T47D (cell line): ENCODE results near the gene CDH13.

Experiments
- DNase-seq, 2 experiments: peaks; one replicate each; pipeline versions ENCODE4 v3.0.0 to v3.0.0-alpha.2; 2011 to 2012; ENCODE audit warnings: low read depth in 1 of 2, low spot score in 1 of 2
- JUND ChIP-seq: IDR thresholded peaks from 2 replicates; pipeline ENCODE4 v1.6.1; 2012; ENCODE audit warnings: low read depth
- in situ Hi-C: cut with HindIII; loops from 2 replicates; pipeline ENCODE4 v1.10.0; 2016; ENCODE audit warnings: low sequenced_read_pairs, low pct_unique_long_range_greater_than_20kb

The CDH13 gene

DNA sequence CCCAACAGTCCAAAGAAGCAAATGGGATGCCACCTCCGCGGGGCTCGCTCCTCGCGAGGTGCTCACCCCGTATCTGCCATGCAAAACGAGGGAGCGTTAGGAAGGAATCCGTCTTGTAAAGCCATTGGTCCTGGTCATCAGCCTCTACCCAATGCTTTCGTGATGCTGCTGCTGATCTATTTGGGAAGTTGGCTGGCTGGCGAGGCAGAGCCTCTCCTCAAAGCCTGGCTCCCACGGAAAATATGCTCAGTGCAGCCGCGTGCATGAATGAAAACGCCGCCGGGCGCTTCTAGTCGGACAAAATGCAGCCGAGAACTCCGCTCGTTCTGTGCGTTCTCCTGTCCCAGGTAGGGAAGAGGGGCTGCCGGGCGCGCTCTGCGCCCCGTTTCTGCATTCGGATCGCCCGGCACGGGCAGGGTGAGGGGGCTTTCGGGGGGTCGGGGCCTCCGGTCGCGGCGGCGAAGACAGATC, at the start of gene CDH13:
Gene CDH13 (plus strand): TSS at position 179 of the 471 bp plus-strand sequence.
- DNase-seq, result peak; percentile 19 to 33
- TF ChIP-seq JUND, result no peak
- in situ Hi-C loops, result no loop called here

DNA sequence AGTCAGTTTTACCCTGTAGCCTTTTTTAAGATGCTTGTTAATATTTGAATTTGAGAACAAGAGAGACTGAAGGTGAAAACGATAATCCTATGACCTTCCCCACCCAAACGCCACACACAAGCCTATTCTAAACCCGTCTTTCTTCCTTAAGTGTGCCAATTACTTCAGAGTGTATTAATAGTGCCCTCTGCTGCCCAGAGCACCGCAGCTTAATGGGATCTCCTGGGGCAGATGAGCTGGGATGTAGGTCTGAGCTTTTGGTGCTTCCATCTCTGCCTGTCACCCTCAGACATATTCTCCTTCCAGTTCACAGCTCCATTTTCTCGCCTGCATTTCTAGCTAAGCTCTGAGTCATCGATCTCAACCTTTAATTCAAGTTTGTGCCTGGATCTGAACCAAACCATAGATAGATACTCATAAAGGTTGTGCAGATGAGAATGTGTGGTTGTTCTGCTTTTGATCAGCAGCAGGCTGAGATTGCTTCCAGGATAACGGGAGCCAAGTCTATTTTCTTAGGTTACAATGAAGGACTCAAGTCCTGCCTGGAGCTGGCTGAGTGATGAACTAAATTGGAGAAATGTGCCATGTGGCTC, 46.4 kb upstream of the CDH13 start:
- TF ChIP-seq JUND, result no peak
- peak; percentile 51 to 71 for DNase-seq
- in situ Hi-C loops, result no loop called here

DNA sequence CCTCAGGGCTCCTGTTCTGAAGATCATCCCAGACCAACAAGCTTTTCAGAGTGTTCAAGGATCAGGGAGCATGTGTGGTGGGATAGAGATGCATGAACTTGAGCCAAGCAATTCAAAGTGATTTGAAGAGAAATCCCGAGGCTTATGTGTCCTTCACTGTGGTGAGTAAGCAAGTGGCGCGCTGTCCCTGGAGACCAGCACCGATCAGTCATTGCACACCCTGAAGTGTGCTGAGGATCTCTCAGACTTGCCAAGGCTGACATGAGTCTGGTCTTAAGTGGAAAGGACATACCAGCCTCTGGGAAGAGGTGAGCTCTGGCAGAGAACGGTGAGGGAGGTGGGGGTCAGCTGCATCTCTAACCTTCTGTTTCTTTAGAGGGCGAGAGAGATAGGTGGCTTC, 43.8 kb upstream of the CDH13 start:
- no peak for DNase-seq
- in situ Hi-C loops, result no loop called here
- no peak for TF ChIP-seq JUND

DNA sequence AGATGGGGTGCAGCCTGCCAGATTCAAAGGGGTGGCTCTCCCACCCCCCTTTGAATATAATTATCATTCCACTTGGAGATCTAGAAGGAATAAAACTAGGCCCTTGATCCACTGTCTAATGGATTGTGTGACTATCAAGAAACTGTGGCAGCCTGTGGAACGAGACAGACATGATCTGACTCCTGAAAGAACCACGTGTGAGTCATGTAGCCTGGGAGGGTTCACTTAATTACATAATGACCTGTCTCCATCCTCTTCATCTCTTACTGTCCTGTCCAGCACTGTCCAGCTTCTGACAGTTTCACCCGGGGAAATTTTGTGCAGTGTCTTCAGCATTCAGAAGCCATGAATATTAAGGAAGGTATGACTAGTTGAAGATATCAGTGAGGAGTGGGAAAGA, 43.3 kb upstream of the CDH13 start:
- no peak for DNase-seq
- no peak for TF ChIP-seq JUND
- in situ Hi-C loops, result no loop called here

DNA sequence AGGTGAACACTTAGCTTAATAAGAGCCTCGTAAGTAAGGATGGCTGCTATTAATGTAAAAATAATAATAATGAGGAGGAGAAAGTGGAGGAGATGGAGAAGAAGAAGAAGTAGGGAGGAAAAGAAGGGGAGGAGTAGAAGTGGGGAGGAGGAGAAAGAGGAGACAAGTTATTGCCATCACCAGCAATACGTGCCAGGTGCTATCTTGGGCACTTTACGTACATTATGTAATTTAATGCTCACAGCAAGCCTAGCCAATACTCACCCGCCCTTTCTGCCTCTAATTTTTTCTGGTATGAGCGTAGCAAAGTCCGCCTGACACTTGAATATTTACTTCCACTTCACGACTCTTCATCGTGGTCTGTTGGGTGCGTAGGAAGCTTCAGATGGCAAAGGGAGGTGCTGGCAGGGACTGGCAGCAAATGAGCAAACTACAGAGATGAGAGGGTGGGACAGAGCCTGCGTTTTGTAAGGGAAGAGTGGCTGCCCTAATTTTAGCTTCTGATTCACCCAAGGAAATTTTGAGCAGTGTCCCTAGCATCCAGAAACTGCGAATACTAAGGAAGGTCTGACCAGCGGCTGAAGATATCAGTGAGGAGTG, 42.1 kb upstream of the CDH13 start:
- no peak for TF ChIP-seq JUND
- in situ Hi-C loops, result no loop called here
- no peak for DNase-seq

DNA sequence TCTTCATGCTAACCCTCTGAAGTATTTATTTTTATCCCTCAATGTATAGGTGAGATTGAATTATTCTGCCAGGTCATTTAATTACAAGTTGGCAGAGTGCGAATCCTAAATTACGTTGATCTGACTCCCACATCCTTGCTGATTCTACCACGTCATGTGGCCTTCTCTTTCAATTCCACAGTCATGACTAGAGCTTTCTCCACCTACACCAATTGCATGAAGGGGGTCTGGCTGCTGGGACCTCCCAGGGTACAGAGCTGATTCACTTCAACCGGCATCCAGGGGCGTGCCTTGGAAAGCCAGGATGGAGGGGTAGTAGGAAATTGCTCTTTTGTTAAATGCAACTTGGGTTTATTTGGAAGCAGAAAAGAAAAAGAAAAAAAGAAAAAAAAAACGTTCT, 41.1 kb upstream of the CDH13 start:
- no peak for TF ChIP-seq JUND
- in situ Hi-C loops, result no loop called here
- DNase-seq, result no peak

DNA sequence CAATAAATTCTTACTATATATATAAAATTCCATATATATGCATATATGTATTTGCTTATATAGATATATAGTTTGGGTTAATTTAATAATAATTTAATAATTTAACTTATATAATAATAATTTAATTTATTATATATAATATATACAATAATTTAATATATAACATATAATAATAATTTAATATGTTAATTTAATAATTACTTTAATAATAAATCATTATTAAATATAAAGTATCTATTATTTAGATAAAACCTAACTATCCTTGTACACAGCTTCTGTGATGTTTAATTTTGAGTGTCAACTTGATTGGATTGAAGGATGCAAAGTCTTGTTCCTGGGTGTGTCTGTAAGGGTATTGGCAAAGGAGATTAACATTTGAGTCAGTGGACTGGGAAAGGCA, 40.6 kb upstream of the CDH13 start:
- in situ Hi-C loops, result no loop called here
- TF ChIP-seq JUND, result no peak
- no peak for DNase-seq

DNA sequence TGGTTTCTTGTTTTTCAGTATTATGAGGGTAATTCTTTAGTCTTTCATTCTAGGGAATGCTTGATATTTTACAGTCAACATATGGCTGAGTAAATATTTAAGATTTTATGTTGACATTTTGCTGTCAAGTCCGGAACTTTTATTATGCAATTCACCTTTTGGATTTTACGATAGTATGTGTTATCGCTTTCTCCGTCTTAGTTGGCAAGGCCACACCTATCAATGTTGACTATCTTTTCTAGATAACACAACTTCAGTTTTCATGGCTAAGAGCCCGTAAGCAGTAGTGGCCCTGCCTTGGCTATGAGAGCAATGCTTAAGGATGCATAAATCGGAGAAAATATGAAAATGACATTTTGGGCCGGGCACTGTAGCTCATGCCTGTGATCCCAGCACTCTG, 39.5 kb upstream of the CDH13 start:
- in situ Hi-C loops, result no loop called here
- no peak for DNase-seq
- no peak for TF ChIP-seq JUND

DNA sequence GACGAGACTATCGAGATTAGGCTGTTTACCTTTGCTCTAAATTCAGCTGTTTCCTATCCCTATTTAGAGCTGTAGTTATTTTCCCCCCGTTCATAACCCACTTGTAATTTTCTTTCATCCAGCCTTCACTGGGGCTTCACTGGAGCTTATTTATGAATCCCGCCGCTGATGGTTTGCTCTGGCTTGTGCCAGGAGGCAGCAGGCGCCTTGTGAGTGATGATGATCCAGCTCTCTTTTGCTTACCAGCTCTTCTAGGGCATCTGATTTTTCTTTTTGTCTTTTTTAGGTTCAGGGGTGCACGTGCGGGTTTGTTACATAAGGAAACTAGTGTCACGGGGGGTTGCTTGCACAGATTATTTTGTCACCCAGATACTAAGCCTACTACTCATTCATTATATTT, 37.4 kb upstream of the CDH13 start:
- in situ Hi-C loops, result no loop called here
- no peak for TF ChIP-seq JUND
- no peak for DNase-seq

DNA sequence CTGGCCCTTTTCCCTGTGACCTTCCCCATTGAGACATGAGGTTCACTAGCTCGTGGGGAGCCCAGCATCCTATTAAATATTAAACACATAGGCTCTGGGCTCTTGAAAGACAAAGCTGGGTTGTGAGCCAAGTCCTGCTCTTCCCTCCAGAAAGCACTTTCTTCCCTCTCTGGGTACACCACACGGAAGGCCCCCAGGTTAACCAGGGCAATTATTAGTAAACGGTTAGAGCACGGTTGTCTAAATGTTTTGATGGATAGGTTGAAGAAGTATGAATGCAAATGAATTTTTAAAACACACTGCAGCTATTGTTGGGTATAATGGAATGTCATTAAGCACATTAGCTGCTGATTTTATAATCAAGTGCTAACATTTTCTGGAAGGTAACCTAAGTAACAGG, 32.7 kb upstream of the CDH13 start:
- in situ Hi-C loops, result no loop called here
- TF ChIP-seq JUND, result no peak
- DNase-seq, result no peak

DNA sequence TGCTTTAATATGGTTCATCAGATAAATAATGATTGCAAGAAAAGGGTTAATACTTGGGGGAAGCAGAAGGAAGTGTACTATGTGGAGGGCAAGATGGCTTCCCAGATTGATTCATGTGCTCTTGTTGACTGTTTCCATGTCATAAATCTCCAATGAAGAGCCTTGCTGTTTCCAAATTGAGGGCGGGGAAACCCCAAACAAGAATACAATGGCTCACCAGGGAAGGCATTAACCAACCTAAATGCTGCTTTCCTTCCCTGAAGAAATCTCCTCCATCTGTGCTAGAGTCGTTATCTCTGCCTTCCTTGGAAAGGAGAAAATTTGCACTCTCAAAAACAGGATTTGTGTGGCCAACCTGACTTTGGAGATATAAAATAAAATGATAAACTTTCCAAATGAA, 28.0 kb upstream of the CDH13 start:
- TF ChIP-seq JUND, result no peak
- DNase-seq, result no peak
- in situ Hi-C loops, result no loop called here

DNA sequence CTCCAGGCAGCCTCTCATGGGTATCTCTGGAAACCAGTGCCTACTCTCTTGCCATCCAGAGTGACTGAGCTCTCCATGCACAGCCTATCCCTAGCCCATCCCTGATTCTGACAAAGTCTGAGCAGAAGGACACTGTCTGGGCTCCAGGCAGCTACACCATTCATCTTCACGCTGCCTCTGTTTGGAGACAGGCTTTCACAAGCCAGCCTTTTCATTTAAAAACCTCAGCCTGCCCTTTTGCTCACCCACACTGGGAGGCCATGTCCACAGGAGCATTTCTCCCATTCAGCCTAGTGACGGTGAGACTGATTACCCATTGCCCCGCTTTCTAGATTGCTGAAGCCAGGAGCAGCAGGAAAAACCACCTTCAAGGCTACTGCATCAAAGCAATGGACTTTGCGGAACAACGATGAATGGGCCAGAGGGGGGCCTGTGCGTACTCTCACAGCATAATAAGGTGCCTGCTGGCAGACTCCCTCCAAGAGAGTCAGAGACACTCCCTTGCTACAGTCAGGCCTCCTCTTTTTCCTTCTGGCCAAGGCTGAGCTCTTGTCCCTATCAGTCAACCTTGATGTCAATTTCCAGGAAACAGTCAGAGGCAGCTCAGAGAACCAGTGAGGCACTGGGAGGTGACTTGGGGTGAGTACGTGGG, 24.7 kb upstream of the CDH13 start:
- no peak for DNase-seq
- no peak for TF ChIP-seq JUND
- in situ Hi-C loops, result no loop called here

DNA sequence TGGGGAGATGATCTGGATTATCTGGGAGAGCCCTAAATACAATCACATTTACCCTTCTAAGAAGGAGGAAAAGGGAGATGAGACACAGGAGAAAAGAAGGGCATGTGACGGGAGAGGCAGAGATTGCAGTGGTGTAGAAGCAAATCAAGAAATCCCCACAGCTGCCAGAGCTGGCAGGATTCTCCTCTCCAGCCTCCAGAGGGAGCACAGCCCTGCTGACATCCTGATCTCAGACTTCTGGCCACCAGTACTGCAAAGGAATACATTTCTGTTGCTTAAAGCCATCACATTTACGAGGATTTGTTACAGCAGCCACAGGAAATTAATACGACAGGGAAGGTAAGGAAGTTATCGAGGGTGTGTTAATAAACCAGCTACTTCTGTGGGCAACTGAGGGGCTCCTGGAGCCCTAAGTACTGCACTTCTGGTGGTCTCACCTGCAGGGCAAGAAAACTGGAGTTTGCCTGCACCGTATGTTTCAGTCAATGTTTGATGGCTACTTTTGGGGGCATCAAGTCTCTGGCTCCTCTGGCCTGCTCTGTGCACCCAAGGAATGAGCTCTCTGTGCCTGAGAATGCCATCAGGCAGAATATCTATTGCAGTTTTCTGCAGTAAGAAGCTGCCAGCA, 22.9 kb upstream of the CDH13 start:
- in situ Hi-C loops, result no loop called here
- no peak for TF ChIP-seq JUND
- DNase-seq, result peak in 1 of 2 experiments; percentile 63
